Measurements from ENCODE around the gene PIGX.

GRCh38 chr3:196707566-196707965 is 4.6 kb upstream of the PIGX start:
- TF ChIP-seq POLR2AphosphoS5 (IDR thresholded peaks at IDR 0.05; ENCODE audit: low read depth, low read length) = no peak
- TF ChIP-seq SIN3A (IDR thresholded peaks at IDR 0.05; ENCODE audit: borderline replicate concordance, insufficient read depth, low read length) = no peak
- TF ChIP-seq FOXP2 (optimal IDR thresholded peaks at IDR 0.05; ENCODE audit: borderline replicate concordance, extremely low read depth, extremely low read length, insufficient read depth) = no peak
- TF ChIP-seq, protein P1, sequence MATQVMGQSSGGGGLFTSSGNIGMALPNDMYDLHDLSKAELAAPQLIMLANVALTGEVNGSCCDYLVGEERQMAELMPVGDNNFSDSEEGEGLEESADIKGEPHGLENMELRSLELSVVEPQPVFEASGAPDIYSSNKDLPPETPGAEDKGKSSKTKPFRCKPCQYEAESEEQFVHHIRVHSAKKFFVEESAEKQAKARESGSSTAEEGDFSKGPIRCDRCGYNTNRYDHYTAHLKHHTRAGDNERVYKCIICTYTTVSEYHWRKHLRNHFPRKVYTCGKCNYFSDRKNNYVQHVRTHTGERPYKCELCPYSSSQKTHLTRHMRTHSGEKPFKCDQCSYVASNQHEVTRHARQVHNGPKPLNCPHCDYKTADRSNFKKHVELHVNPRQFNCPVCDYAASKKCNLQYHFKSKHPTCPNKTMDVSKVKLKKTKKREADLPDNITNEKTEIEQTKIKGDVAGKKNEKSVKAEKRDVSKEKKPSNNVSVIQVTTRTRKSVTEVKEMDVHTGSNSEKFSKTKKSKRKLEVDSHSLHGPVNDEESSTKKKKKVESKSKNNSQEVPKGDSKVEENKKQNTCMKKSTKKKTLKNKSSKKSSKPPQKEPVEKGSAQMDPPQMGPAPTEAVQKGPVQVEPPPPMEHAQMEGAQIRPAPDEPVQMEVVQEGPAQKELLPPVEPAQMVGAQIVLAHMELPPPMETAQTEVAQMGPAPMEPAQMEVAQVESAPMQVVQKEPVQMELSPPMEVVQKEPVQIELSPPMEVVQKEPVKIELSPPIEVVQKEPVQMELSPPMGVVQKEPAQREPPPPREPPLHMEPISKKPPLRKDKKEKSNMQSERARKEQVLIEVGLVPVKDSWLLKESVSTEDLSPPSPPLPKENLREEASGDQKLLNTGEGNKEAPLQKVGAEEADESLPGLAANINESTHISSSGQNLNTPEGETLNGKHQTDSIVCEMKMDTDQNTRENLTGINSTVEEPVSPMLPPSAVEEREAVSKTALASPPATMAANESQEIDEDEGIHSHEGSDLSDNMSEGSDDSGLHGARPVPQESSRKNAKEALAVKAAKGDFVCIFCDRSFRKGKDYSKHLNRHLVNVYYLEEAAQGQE (IDR thresholded peaks at IDR 0.05; ENCODE audit: insufficient read depth in 1 of 2, low read depth in 2 of 2, low read length in 2 of 2) = no peak
- TF ChIP-seq TAF1 (IDR thresholded peaks at IDR 0.05; ENCODE audit: borderline replicate concordance, insufficient read depth, low read length) = no peak

All from PFSK-1 (cell line).